ENCODE data around the gene MITF. TPM values are rescaled to one million over a fixed set of nuclear protein-coding genes. Genes with fewer than 3 reads are reported as not detected.

MITF gene
- total and polyA plus RNA-seq, 2 of the 4 experiments (the other 2 are of a cell fraction), result 6.5 to 16.7 TPM

DNA sequence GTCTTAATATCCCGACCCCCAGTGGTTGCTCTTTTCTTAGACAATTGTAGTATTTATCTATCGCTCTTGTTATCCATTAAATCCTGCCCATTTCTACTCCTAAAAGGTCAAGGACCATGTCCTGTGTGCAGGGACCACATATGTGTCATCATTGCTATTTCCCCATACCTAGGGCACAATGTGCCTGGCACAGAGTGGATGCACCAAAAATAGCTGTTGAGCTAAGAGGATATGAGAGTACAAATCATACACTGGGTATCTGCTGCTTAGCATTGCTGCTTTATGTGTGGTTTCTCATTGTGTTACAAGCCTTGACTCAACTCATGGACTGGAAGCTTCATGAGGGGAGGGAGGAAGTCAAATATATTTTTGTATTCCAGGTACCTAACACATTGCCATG lies 3.4 kb upstream of the MITF start:
- ATAC-seq (ENCODE audit: low read depth), result no peak
- WGBS, 2 experiments (ENCODE audit: extremely low coverage in 2 of 2, insufficient read length in 1 of 2), result no CpG with 5 or more reads among the region's 2 CpGs
- H3K4me3 ChIP-seq (ENCODE audit: insufficient read depth, low read depth, low read length), result no peak overlapping the region
- no peak overlapping the region for H3K14ac ChIP-seq (replicated peaks; ENCODE audit: low read depth, low read length)
- H2BK120ac ChIP-seq (ENCODE audit: low read depth, low read length), result no peak overlapping the region
- ChIA-PET POLR2A (ENCODE audit: unreplicated experiment) (no interaction called here), CTCF (no interaction called here)
- no peaks in the 10 kb centered on the region for H3K9me3 ChIP-seq (ENCODE audit: control insufficient read depth, insufficient read depth, low read length)
- no peak for TF ChIP-seq SMC3 (IDR thresholded peaks at IDR 0.05; ENCODE audit: low read depth, low read length)
- no peak for TF ChIP-seq CTCF (conservative IDR thresholded peaks at IDR 0.05; ENCODE audit: low read depth, low read length)
- no peak for TF ChIP-seq MXI1 (IDR thresholded peaks at IDR 0.05; ENCODE audit: borderline replicate concordance, low read depth, low read length)
- TF ChIP-seq RCOR1 (IDR thresholded peaks at IDR 0.05; ENCODE audit: insufficient replicate concordance, low read length), result no peak
- no peak for TF ChIP-seq FOS (IDR thresholded peaks at IDR 0.05; ENCODE audit: low read depth, low read length)
- no peak for TF ChIP-seq RAD21 (IDR thresholded peaks at IDR 0.05; ENCODE audit: low read length)
- TF ChIP-seq CHD1 (IDR thresholded peaks at IDR 0.05; ENCODE audit: low read depth, low read length), result no peak
- no peak for TF ChIP-seq MAFK (IDR thresholded peaks at IDR 0.05; ENCODE audit: low read depth, low read length)
- no peak for TF ChIP-seq ELK1 (IDR thresholded peaks at IDR 0.05; ENCODE audit: borderline replicate concordance, low read depth, low read length)
- TF ChIP-seq USF2 (IDR thresholded peaks at IDR 0.05; ENCODE audit: low read depth, low read length), result no peak
- TF ChIP-seq MAZ (IDR thresholded peaks at IDR 0.05; ENCODE audit: borderline replicate concordance, low read depth, low read length), result no peak
- no peak for TF ChIP-seq RFX5 (IDR thresholded peaks at IDR 0.05; ENCODE audit: low read depth, low read length)
- TF ChIP-seq CEBPB (IDR thresholded peaks at IDR 0.05; ENCODE audit: low read depth, low read length), result no peak
- TF ChIP-seq POLR2A (IDR thresholded peaks at IDR 0.05; ENCODE audit: low read depth, low read length), result no peak
- no peak for TF ChIP-seq NFE2L2 (IDR thresholded peaks at IDR 0.05; ENCODE audit: low read depth, low read length)
- TF ChIP-seq BHLHE40 (IDR thresholded peaks at IDR 0.05; ENCODE audit: low read depth, low read length), result no peak
- dilution Hi-C loops (cut with HindIII; ENCODE audit: low sequenced_read_pairs, unreplicated experiment) (no loop called here), in situ Hi-C loops (cut with MboI; ENCODE audit: low sequenced_read_pairs) (no loop called here), intact Hi-C loops (cut with micrococcal nuclease) (no loop called here)
- no peak overlapping the region for H2AK5ac ChIP-seq (ENCODE audit: low read depth, low read length)
- no peak overlapping the region for H2BK20ac ChIP-seq (ENCODE audit: low read depth, low read length)
- H2AK9ac ChIP-seq (replicated peaks; ENCODE audit: low read depth, low read length, poor library complexity), result no peak overlapping the region
- no peak overlapping the region for H3K56ac ChIP-seq (ENCODE audit: extremely low read depth, insufficient read depth, low read length)
- no peak overlapping the region for H3K23ac ChIP-seq (ENCODE audit: low read depth, low read length)
- no peak overlapping the region for H3K9ac ChIP-seq (ENCODE audit: low read depth, low read length)
- H4K20me1 ChIP-seq (ENCODE audit: insufficient read depth, low read length), result 0 out of 2 replicates have a peak, but pooled peaks cover 4% of the 10 kb centered on the region
- H3K27me3 ChIP-seq (ENCODE audit: control insufficient read depth, insufficient read depth, low read length), result peaks cover 4% of the 10 kb centered on the region; the same call in 1 of the 2 replicates
- H3K18ac ChIP-seq (ENCODE audit: low read depth, low read length), result no peak overlapping the region
- H4K91ac ChIP-seq (ENCODE audit: insufficient read depth, low read depth, low read length), result no peak overlapping the region
- H3K4me1 ChIP-seq (ENCODE audit: control insufficient read depth, insufficient read depth, low read length), result peaks cover 3% of the 10 kb centered on the region; the same call in 1 of the 2 replicates
- BruUV-seq (replicated peaks), result no TSS peak
- no peak overlapping the region for H3K4ac ChIP-seq (ENCODE audit: low read depth, low read length)
- no peak overlapping the region for H2AFZ ChIP-seq (replicated peaks; ENCODE audit: low read length, poor library complexity)
- H4K5ac ChIP-seq (ENCODE audit: low read depth, low read length), result no peak overlapping the region
- H2BK15ac ChIP-seq (ENCODE audit: low read depth, low read length), result no peak overlapping the region
- H3K36me3 ChIP-seq (ENCODE audit: control insufficient read depth, insufficient read depth, low read length), result no peaks in the 10 kb centered on the region
- peaks cover 9 to 12% of the 10 kb centered on the region in 2 experiments; a peak in 3 of 4 replicates for H3K79me1 ChIP-seq (ENCODE audit: low read depth in 1 of 2, low read length in 2 of 2)
- no peak for DNase-seq
- H2BK5ac ChIP-seq (ENCODE audit: low read depth, low read length, poor library complexity, severe bottlenecking), result no peak overlapping the region
- no peak overlapping the region for H3K27ac ChIP-seq (ENCODE audit: insufficient read depth, low read length)
- no peak overlapping the region for H3K4me2 ChIP-seq (ENCODE audit: low read depth, low read length)
- H4K8ac ChIP-seq (ENCODE audit: low read depth in 2 of 2, low read length in 2 of 2), result no peak overlapping the region
- peaks cover 5% of the 10 kb centered on the region for H3K9me1 ChIP-seq (ENCODE audit: insufficient read depth, low read length)

All from IMR-90 (cell line).